ENCODE measurements around the gene PTPRR. TPM values are rescaled to one million over a fixed set of nuclear protein-coding genes. Genes with fewer than 3 reads are reported as not detected.

Gene PTPRR
- total RNA-seq, 2 experiments from 2014 or later = not detected

GRCh38 chr12:70663838-70664237, 256.7 kb downstream of the PTPRR start:
- Histone ChIP-seq H3K9me3 (ENCODE audit: low read length) (no peaks in the 10 kb centered on the region), H3K79me2 (ENCODE audit: insufficient read depth, low read depth, low read length) (no peaks in the 10 kb centered on the region), H3K4me2 (ENCODE audit: low read length) (no peak overlapping the region), H4K20me1 (ENCODE audit: insufficient read depth, low read length) (no peaks in the 10 kb centered on the region), H2AFZ (ENCODE audit: low read length) (no peak overlapping the region), H3K27ac (ENCODE audit: low read depth, low read length, poor library complexity, severe bottlenecking) (no peak overlapping the region), H3K4me1 (ENCODE audit: insufficient read depth, low read length, poor library complexity, severe bottlenecking) (no peaks in the 10 kb centered on the region), H3K4me3 (ENCODE audit: low read depth, low read length, poor library complexity, severe bottlenecking) (no peak overlapping the region), H3K36me3 (ENCODE audit: insufficient read depth, low read length) (no peaks in the 10 kb centered on the region), H3K9me2 (ENCODE audit: insufficient read depth, low read length) (no peaks in the 10 kb centered on the region)
- no TSS peak for BruUV-seq (replicated peaks)
- intact Hi-C loops (cut with micrococcal nuclease; ENCODE audit: unreplicated experiment) = no loop called here
- DNase-seq (ENCODE audit: low spot score) = no peak
- CTCF ChIA-PET (ENCODE audit: unreplicated experiment) = no interaction called here
- POLR2A ChIA-PET = interaction anchor here (1.3 kb wide), 1 partner anchor 17 kb away, joined by 3 read pairs; no protein-coding TSS in a partner anchor
- TF ChIP-seq, protein P1, sequence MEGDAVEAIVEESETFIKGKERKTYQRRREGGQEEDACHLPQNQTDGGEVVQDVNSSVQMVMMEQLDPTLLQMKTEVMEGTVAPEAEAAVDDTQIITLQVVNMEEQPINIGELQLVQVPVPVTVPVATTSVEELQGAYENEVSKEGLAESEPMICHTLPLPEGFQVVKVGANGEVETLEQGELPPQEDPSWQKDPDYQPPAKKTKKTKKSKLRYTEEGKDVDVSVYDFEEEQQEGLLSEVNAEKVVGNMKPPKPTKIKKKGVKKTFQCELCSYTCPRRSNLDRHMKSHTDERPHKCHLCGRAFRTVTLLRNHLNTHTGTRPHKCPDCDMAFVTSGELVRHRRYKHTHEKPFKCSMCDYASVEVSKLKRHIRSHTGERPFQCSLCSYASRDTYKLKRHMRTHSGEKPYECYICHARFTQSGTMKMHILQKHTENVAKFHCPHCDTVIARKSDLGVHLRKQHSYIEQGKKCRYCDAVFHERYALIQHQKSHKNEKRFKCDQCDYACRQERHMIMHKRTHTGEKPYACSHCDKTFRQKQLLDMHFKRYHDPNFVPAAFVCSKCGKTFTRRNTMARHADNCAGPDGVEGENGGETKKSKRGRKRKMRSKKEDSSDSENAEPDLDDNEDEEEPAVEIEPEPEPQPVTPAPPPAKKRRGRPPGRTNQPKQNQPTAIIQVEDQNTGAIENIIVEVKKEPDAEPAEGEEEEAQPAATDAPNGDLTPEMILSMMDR (conservative IDR thresholded peaks at IDR 0.05; ENCODE audit: low read length) = no peak
- TF ChIP-seq EZH2phosphoT487 (IDR thresholded peaks at IDR 0.05; ENCODE audit: borderline replicate concordance, low read depth, low read length) = no peak

- no peak overlapping the region for H2AFZ ChIP-seq (ENCODE audit: low read length)
- POLR2A ChIA-PET = no interaction called here
- no TSS peak for BruUV-seq (replicated peaks)
These were observed 258.9 kb downstream of the PTPRR start for GRCh38 chr12:70661466-70662161.

More at GRCh38 chr12:70661466-70662161, 258.9 kb downstream of the PTPRR start:
- Histone ChIP-seq H3K4me1 (ENCODE audit: insufficient read depth, low read length, poor library complexity, severe bottlenecking) (no peaks in the 10 kb centered on the region), H4K20me1 (ENCODE audit: insufficient read depth, low read length) (no peaks in the 10 kb centered on the region), H3K9me3 (ENCODE audit: low read length) (no peaks in the 10 kb centered on the region), H3K9me2 (ENCODE audit: insufficient read depth, low read length) (no peaks in the 10 kb centered on the region), H3K4me2 (ENCODE audit: low read length) (no peak overlapping the region), H3K4me3 (ENCODE audit: low read depth, low read length, poor library complexity, severe bottlenecking) (no peak overlapping the region), H3K79me2 (ENCODE audit: insufficient read depth, low read depth, low read length) (no peaks in the 10 kb centered on the region), H3K27ac (ENCODE audit: low read depth, low read length, poor library complexity, severe bottlenecking) (no peak overlapping the region), H3K36me3 (ENCODE audit: insufficient read depth, low read length) (no peaks in the 10 kb centered on the region)
- CTCF ChIA-PET (ENCODE audit: unreplicated experiment) = no interaction called here
- no peak for DNase-seq (ENCODE audit: low spot score)
- intact Hi-C loops (cut with micrococcal nuclease; ENCODE audit: unreplicated experiment) = no loop called here
- TF ChIP-seq, protein P1 (conservative IDR thresholded peaks at IDR 0.05; ENCODE audit: low read length) = no peak
- no peak for TF ChIP-seq EZH2phosphoT487 (IDR thresholded peaks at IDR 0.05; ENCODE audit: borderline replicate concordance, low read depth, low read length)
